GM12892 (cell line): Measurements from ENCODE around the gene LDLRAD4.

Source experiments
- POLR2A ChIP-seq: IDR thresholded peaks from 2 replicates; pipeline ENCODE4 v1.6.1; 2011; ENCODE audit warnings: low read depth, low read length, control low read depth
- TAF1 ChIP-seq: IDR thresholded peaks from 2 replicates; pipeline ENCODE4 v1.6.1; 2011; ENCODE audit warnings: low read depth, mild to moderate bottlenecking, control low read depth, low read length, borderline replicate concordance

DNA sequence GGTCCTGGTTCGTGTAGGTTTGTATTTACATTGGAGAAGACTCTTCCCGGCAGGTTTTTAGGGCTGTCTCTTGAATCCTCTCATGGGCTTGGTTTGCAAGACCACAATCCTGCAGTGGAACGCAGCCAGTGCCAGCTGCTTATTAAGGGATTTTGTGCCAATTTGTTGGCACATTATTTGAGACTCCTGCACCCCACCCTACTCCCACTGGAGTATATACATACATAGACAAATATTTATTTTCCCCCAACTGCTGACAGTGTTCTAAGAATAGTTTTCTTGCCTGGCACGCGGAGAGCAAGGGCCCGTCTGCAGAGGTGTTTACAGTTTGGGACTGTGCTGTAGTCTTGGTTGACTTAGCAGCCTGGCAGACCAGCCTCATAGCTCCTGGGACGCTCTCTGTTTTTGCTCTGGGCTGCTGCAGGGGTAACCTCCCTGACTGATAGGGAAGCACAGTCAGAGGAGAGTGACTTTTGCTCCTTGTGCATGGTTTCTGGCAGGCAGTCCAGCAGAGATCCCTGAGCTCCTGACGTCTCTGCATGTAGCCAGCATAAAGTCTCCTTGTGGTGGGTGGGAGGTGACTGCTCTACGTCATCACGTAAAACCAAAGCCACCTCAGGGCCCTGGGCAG, 1.9 kb downstream of the LDLRAD4 start:
- no peak for TF ChIP-seq TAF1
- no peak for TF ChIP-seq POLR2A
